HG03378 (cell line): ENCODE results near the gene VEGFA.

Experiments
- ATAC-seq: cut with Tn5 transposase; IDR thresholded peaks from one replicate; pipeline ENCODE4 v1.9.1; 2021; ENCODE audit warnings: mild to moderate bottlenecking, moderate library complexity; ENCODE audit not compliant: unreplicated experiment

The VEGFA gene

DNA sequence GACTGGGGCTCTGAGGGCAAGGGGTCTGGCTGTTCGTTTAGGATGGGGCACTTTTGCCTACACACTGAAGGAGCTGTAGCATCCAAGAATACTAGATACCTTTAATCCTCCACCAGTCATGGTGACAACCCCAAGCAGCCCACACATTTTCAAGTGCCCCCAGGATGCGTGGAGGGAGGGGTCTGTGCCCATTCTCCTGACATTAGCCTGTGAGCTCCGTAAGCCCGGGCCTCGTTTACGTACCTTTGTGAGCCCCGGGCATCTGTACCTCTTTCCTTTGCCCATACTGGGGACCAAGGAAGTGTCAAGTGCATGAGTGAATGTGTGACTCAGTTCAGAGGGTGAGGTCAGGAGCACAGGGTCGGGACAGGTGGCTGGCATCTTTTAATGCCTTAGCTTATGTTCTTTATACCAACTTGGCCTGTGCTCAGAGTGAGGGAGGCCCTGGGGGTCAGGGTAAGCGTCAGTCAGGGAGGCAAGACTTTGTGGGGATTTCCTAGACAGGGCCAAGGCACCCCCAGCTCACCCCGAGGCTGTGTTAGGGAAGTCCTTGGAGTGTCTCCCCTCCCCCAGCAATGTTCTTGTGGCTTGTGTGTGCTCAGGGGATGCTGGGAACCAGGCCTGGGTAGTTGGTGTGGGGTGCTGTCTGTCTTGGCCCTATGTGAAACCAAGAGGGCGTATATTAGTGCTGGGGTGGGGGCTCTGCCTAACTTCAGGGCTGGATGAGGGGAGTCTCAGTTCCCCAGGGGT lies 12.9 kb downstream of the VEGFA start:
- ATAC-seq, result no peak

DNA sequence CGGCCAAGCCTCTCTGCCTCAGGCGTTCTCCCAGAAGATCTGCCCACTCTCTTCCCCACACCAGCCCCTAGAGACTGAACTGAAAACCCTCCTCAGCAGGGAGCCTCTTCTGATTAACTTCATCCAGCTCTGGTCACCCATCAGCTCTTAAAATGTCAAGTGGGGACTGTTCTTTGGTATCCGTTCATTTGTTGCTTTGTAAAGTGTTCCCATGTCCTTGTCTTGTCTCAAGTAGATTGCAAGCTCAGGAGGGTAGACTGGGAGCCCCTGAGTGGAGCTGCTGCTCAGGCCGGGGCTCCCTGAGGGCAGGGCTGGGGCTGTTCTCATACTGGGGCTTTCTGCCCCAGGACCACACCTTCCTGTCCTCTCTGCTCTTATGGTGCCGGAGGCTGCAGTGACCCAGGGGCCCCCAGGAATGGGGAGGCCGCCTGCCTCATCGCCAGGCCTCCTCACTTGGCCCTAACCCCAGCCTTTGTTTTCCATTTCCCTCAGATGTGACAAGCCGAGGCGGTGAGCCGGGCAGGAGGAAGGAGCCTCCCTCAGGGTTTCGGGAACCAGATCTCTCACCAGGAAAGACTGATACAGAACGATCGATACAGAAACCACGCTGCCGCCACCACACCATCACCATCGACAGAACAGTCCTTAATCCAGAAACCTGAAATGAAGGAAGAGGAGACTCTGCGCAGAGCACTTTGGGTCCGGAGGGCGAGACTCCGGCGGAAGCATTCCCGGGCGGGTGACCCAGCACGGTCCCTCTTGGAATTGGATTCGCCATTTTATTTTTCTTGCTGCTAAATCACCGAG lies 14.2 kb downstream of the VEGFA start:
- no peak for ATAC-seq

DNA sequence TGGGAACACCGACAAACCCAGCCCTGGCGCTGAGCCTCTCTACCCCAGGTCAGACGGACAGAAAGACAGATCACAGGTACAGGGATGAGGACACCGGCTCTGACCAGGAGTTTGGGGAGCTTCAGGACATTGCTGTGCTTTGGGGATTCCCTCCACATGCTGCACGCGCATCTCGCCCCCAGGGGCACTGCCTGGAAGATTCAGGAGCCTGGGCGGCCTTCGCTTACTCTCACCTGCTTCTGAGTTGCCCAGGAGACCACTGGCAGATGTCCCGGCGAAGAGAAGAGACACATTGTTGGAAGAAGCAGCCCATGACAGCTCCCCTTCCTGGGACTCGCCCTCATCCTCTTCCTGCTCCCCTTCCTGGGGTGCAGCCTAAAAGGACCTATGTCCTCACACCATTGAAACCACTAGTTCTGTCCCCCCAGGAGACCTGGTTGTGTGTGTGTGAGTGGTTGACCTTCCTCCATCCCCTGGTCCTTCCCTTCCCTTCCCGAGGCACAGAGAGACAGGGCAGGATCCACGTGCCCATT lies 15.3 kb downstream of the VEGFA start:
- ATAC-seq, result no peak

GRCh38 chr6:43785904-43786303 lies 15.9 kb downstream of the VEGFA start:
- ATAC-seq, result no peak

DNA sequence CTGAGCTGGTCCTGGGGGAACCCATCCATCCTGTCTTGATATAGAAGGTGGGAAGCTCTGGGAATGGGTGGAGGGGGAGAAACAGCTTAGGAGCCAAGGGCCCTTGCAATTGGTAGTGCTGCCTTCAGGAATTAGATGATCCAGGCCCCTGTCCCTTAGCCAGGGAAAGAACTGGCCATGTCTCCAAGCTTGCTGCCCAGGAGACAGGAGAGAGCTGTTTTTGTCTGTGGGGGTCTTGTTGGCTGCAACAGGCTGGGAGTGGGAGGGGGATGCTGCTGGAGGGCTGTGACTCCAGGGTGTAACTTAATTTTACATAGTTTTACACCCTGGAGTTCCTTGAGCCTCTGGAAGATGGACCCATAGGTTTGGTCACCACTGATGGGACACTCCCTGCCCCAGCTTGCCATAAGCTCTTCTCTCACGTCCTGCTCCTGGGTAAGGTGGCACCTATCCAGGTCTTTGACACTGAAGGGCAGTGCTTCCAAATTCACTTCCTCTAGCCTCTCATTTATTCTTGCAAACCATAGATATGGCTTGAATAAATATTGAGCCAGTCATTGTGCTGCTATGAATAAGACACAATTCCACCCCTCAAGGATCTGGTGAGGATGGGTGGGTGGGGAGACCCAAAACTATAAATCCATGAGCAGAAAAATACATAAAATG lies 16.8 kb downstream of the VEGFA start:
- ATAC-seq, result no peak

- ATAC-seq, result no peak
Observed at GRCh38 chr6:43788301-43788700, 18.3 kb downstream of the VEGFA start.

GRCh38 chr6:43789447-43789846 lies 19.4 kb downstream of the VEGFA start:
- ATAC-seq, result no peak

DNA sequence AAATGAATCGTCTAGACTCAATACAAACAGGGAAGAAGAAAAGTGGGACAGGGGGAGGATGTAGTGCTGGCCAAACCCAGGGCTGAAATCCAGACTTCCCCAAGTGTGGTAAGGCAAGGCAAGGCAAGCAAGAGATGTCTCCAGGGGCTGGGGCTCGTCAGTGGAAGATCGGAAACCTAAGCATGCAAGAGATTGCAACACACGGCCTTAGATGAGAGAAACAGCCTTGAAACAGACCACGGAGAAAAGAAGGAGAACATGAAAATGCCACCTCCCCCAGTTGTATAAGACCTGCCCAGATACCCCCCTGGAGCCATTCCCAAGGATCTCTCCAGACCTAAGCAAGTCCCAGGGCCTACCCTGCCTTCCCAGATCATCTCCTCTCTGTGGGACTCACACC lies 20.0 kb downstream of the VEGFA start:
- no peak for ATAC-seq

DNA sequence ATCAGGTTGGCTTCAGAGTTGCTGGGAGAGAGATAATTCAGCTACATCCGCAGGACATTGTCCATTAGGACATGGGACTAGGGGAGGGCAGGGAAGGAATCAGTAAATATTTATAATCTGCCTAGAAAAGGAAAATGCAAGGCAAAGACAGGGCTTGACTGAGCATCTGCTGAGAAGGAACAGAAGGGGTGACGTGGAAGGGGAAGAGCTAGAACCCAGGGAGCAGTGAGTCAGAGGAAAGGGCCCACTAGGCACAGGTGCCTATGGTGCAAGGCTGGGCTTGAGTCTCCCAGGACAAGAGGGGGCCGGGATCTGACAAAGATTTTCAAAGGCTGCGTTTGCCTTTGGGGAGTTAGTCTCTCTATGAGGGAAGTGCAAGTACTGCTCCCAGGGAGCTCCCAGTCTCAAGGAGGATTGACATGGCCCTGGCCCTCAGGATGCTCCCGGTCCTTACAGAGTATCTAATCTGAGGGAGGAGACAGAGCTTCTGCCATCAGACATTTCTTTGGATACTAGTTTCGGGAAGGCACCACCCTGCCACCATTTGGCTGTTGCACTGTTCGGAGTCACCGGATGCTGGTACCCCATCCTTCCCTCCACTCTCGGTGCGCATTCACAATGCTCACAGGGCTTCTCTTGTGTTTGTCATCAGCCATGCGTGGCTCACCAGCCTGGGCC lies 21.9 kb downstream of the VEGFA start:
- ATAC-seq, result no peak

GRCh38 chr6:43793154-43793874 lies 23.3 kb downstream of the VEGFA start:
- ATAC-seq, result no peak

DNA sequence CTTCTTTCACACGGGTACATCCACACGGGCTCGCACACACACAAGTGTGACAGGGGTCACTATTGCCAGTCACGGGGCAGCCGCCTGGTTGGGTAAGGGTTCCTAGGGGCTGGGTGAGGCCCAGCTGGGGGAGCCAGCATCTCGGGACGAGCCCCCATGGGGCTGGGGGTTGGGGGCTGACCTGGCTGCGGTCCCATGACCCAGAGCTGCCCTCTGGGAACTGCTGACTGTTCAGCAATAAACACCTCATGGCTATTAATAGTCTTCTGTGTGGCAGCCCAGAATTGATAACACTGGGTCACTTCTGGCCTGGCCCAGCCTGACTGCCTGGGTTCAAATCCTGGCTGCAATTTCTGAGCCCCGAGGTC lies 23.8 kb downstream of the VEGFA start:
- no peak for ATAC-seq

DNA sequence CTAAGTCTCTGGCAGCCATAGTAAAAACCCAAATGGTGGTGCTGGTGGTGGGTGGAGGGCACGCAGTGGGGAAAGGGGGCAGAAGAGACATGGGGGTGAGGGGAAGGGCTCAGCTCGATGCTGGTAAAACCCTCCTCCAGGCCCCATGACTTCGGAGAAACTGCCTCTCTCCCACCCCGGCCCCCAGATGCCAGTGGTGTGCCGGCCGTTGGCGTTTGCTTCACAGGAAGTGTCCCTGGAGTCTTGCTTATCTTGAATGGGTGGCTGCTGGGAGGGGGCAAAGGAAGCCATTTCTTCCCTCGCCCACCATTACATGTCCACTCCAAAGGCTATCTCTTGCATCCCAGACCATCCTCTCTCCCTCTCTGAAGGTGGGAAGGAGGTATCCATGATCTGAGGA lies 25.4 kb downstream of the VEGFA start:
- ATAC-seq, result no peak

- ATAC-seq, result no peak
Observed at GRCh38 chr6:43796168-43796567, 26.2 kb downstream of the VEGFA start.

GRCh38 chr6:43796903-43797890 lies 27.2 kb downstream of the VEGFA start:
- ATAC-seq, result no peak

DNA sequence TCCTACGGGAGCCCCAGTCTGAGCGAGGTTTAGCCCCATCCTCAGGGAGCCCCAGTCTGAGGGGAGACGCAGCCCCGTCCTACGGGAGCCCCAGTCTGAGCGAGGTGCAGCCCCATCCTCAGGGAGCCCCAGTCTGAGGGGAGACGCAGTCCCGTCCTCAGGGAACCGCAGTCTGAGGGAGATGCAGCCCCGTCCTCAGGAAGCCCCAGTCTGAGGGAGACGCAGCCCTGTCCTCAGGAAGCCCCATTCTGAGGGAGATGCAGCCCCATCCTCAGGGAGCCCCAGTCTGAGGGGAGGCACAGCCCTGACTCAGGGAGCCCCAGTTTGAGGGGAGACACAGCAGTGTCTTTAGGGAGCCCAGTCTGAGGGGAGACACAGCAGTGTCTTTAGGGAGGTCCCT lies 27.9 kb downstream of the VEGFA start:
- no peak for ATAC-seq

DNA sequence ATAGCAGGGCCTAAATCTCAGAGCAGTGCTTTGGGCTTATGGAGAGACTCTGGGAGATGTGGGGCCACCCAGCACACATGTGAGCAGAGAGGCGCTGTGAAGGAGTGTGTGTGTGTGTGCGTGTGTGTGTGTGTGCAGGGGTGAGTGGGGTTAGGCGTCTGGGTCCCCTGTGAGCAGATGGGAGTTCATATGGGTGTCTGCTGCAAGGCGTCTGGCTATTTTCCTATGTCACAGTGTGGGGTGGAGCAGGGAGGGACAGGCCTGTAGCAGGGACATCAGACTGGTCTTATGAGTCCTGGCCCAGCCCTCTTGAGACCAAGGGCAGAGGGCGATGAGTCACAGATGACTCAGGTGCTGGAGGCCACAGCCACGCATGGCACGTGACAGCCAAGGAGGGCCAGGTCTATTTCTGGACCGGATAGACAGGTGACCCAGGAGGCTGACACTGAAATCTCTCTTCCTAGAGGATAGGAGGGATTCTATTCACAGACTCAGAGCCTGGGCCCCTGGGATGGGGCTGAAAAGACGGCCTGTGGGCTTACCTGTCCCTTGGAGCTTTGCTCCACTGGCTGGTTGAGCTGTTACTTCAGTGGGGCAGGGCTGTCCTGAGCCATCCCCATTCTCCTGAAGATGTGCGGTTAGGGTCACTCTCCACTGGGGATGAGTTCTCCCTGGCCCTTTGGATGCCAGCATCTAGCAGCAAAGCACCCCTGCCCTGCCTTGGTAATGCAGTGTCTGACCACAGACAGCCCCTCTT lies 28.9 kb downstream of the VEGFA start:
- ATAC-seq, result peak; percentile 50

DNA sequence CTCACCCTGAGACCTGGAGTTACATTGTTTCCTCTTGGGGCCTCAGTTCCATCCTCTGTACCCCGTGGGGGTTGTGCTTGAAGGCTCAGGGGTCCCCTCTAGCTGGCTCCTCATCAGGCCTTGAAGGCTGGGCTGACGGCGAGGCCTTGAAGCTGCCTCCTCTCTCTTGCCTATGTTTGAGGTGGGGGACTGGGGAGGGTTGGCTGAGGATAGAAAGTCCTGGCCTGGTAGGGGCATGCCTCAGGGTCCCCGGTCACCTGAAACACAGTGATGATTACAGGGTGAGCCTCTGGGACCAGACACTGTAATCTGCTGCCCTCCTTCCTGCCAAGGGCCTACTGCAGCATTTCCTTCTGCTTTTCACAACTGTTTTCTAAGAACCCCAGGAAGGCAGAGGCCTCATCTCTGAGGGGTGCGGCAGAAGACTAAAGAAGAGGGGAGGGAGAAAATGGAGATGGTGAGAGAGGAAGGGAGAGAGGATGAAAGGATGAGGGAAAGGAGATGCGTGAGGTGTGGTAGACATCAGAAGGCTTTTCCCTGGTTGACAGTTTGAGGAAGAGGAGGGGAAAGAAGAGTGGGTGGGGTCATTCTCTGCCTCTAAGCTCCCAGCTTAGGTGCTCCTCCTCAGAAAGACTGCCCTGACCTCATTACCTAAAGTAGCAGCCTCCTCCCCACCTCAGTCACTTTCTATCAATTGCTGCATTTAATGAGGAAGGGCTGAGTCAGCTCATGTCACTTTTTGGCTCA lies 29.7 kb downstream of the VEGFA start:
- ATAC-seq, result no peak

GRCh38 chr6:43800298-43800623 lies 30.2 kb downstream of the VEGFA start:
- no peak for ATAC-seq
